TTC549 (cell line): ENCODE results near the gene SYT6.

Experiments used
- FAIRE-seq: peaks from 2 replicates; lab custom pipeline; 2012; peaks lifted over from hg19 to GRCh38; lab: Jason Lieb, UNC

SYT6 gene

DNA sequence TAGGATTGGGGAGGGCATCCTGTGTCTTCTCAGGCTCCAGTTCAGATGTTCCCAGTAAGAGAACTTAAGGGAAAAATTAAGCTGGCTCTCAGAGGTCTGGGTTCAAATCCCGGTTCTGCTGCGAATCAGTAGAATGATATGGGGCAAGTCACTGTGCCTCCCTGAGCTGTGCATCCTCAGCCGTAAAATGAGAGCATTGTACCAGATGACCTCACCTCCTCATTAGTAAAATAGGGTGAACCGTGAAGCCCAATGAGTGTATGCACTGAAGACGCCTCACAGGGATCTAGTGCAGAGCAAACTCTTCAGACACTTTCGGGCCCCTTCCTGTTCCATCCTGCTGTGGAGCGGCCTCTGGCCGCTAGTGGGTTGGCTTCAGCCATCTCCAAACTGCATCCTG, 36.0 kb downstream of the SYT6 start:
- no peak for FAIRE-seq

DNA sequence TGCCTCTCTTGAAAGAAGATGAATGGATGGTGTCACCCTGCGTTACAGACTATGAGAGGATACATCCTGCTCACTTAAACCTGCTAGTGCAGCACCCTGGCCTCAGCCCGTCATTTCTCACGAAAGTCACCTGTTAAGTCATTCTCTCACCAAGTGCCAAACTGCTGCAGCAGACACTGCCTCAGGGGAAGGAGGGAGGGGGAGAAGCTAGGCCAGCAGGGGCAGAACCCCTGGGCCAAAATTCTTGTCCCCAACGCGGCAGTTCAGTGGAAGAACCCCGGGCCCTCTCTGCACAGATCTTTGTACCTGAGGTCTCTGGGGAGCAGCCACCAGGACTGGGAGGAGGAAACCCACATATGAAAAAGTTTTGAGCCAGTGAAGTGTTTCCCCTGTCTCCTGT, 37.6 kb downstream of the SYT6 start:
- FAIRE-seq = no peak

DNA sequence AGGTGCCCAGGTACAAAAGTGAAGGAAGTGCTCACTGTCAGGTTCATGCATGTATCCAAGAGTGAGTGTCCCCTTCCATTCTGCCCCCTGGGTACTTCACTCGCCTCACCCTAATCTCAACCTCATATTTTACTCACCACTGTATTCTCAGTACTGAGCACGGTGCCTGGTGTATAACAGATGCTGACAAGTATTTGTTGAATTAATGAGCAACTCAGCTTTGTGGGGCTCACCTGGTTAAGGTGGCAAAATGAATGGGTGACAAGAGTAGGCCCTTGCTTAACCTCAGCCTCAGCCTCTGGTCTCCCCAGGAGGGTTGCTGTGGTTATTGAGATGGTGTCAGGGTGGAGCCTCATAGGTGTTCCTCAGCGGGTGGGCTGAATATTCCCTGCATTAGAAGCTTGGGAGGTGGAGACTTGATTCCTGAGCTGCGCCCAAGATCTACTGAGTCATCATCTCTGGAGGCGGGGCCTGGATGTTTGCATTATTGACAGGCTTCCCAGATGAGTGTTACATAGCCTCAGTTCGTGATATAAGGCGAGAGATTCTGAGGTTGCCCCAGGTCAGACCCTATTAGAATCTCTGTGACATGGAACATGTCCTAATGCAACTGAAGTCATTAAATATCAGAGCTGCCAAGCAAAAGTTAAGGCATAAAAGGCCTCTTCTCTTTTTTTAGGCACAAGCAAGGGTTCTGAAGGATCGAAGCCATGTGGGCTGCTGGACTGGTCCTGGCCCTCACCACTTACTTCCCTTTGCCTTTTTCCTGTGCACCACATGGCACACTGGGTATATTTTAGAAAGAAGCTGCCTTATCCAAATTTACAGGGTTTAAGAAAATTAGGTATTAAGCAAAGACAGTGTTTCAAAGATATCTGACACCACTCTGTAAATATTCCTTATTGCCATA, 39.2 kb downstream of the SYT6 start:
- FAIRE-seq = no peak

- FAIRE-seq = no peak
Measured at GRCh38 chr1:114113411-114114184, 40.1 kb downstream of the SYT6 start.

DNA sequence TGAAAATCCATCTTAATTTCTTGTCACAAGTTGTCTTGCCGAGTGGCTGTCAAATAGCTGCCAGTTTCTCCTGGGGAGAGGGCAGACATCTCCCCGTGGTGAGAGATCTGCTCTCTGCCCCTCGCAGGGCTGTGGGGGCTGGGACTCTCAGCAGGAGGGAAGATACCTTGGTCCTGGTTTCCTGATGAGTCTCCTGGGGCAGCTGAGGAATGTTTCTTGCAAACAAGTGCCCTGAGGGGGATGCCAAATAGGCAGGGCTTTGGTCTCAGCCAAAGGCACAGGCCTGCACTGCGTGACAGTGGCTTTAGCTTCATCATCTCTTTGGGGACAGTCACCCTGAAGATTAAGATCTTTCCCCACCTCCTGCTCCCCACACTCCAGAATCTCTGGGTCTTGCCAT, 40.9 kb downstream of the SYT6 start:
- FAIRE-seq = no peak

- FAIRE-seq = no peak
Measured at GRCh38 chr1:114111731-114112641, 41.7 kb downstream of the SYT6 start.

- no peak for FAIRE-seq
Measured at GRCh38 chr1:114109981-114110380, 43.7 kb downstream of the SYT6 start.

DNA sequence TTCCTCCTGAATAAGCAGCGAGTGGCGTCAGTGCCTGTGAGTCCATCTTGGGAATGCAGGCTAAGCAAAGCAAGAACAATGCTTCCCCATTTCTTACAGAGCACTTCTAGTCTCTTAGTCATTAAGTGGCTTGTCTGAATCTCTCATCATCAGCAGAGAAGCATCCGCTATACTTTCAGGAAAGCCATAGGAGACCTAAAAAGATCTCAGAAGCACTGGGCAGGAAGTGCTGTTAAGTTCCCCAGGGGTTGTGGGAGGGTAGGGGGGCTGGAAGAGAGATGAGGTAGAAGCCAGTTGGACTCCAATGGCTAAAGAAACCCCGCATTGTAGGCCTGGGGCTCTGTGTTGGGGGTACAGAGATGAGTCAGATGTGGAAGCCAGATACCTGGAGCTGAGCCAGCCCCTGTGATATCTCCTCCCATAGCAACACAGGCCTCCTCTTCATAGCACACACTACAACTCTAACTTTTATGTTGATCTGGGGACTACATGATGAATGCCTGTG, 44.9 kb downstream of the SYT6 start:
- FAIRE-seq = no peak

- FAIRE-seq = no peak
Measured at GRCh38 chr1:114107474-114108435, 45.9 kb downstream of the SYT6 start.

- FAIRE-seq = no peak
Measured at GRCh38 chr1:114105421-114105979, 48.2 kb downstream of the SYT6 start.

DNA sequence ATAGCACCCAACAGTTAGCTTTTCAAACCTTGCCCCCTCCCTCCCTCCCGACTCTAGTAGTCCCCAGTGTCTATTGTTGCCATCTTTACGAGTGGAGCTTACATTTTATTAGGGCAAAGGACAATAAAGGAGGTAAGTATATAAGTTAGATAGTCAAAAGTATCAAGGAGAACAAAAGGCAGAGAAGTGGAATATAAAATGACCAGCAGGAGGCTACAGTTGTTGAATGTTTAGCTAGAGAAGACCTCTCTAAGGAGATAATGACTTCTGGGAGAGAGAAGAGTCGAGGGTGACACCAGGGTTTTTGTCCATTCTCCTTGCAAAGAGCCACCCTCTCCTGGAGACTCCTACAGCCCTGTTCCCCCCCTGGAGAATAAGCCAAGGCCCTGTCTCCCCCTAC, 48.7 kb downstream of the SYT6 start:
- FAIRE-seq = no peak

DNA sequence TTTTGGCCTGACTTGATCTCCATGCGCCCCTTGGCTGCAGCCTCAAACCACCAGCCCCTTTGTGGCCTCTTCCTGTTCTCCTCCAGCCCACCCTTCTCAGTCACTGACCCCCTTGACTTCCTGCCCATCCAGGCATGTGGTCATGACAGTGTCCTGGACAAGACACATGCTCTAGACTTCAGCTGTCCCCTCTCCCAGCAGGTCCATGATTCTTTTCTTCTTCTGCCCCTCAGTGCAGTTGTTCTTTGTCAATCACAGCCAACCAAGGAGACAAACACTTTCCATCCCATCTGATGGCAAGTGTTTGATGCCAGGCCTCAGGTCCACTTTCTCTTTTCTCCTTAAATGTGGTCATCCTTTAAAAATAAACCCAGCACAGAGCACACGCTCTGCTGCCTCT, 49.7 kb downstream of the SYT6 start:
- FAIRE-seq = no peak

GRCh38 chr1:114102136-114102535, 51.5 kb downstream of the SYT6 start:
- FAIRE-seq = no peak

- FAIRE-seq = no peak
Measured at GRCh38 chr1:114100148-114100547, 53.5 kb downstream of the SYT6 start.

- FAIRE-seq = no peak
Measured at GRCh38 chr1:114099268-114099667, 54.4 kb downstream of the SYT6 start.

DNA sequence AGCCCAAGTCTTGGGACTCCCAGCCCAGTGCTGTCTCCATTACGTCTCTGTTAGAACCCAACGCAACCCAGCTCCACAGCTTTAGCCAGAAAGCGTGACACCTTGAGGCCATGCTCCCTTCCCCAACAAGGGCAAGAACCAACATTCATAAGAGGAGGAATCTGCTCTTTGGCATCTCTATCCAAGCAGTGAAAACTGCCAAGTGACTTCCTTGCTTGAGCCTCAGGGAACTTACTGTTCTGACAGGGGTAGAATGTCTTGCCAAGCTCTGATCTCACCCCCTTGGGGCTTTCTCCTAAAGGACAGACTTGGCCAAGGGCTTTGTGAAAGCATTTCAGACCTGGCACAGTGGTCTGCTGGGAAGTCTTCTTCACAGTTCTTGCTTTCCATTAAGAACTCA, 56.6 kb downstream of the SYT6 start:
- no peak for FAIRE-seq

- no peak for FAIRE-seq
Measured at GRCh38 chr1:114094675-114095074, 59.0 kb downstream of the SYT6 start.

DNA sequence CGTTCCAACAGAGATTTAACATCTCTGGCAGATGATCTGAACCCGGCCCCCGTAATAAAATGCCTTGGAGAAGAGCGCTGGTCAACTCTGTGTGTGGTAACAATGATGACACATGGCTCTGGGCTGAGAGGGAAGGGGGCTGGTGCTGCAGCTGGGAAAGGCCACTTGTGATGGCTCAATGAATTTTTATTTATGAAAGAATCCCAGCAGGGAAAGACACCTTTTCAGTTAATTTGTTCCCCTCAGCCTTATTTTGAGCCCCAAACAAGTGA, 59.4 kb downstream of the SYT6 start:
- FAIRE-seq = no peak

- no peak for FAIRE-seq
Measured at GRCh38 chr1:114093624-114094362, 59.9 kb downstream of the SYT6 start.
